NT2/D1 (cell line): ENCODE results near the gene HTT.

Experiments
- DNase-seq: peaks from one replicate; pipeline ENCODE4 v3.0.0-alpha.2; 2011; ENCODE audit warnings: low read depth, low spot score
- H3K27me3 ChIP-seq: 2 replicates; pipeline ENCODE4 v1.6.0; 2011; ENCODE audit warnings: mild to moderate bottlenecking; ENCODE audit not compliant: insufficient read length, insufficient read depth
- H3K36me3 ChIP-seq: 2 replicates; pipeline ENCODE4 v1.6.1; 2011; ENCODE audit warnings: mild to moderate bottlenecking, low read length, mixed read lengths; ENCODE audit not compliant: insufficient read depth, insufficient read length
- H3K4me1 ChIP-seq: 2 replicates; pipeline ENCODE4 v1.5.1; 2011; ENCODE audit not compliant: insufficient read depth, insufficient read length
- H3K4me3 ChIP-seq: 2 replicates; pipeline ENCODE4 v1.5.1; 2011; ENCODE audit warnings: low read depth; ENCODE audit not compliant: insufficient read length
- H3K9ac ChIP-seq: 2 replicates; pipeline ENCODE4 v1.6.0; 2011; ENCODE audit warnings: low read depth; ENCODE audit not compliant: insufficient read length
- H3K9me3 ChIP-seq: 2 replicates; pipeline ENCODE4 v1.5.1; 2011; ENCODE audit warnings: mild to moderate bottlenecking, low read length; ENCODE audit not compliant: insufficient read depth
- SUZ12 ChIP-seq: IDR thresholded peaks from 2 replicates; pipeline ENCODE4 v1.6.1; 2011; ENCODE audit not compliant: insufficient read length, insufficient read depth; ENCODE audit errors: extremely low read depth
- YY1 ChIP-seq: IDR thresholded peaks from 2 replicates; pipeline ENCODE4 v1.6.1; 2011; ENCODE audit not compliant: insufficient read length, insufficient read depth
- ZNF274 ChIP-seq: IDR thresholded peaks from 2 replicates; pipeline ENCODE4 v1.6.1; 2011; ENCODE audit warnings: mild to moderate bottlenecking, low read depth, low read length

HTT gene

DNA sequence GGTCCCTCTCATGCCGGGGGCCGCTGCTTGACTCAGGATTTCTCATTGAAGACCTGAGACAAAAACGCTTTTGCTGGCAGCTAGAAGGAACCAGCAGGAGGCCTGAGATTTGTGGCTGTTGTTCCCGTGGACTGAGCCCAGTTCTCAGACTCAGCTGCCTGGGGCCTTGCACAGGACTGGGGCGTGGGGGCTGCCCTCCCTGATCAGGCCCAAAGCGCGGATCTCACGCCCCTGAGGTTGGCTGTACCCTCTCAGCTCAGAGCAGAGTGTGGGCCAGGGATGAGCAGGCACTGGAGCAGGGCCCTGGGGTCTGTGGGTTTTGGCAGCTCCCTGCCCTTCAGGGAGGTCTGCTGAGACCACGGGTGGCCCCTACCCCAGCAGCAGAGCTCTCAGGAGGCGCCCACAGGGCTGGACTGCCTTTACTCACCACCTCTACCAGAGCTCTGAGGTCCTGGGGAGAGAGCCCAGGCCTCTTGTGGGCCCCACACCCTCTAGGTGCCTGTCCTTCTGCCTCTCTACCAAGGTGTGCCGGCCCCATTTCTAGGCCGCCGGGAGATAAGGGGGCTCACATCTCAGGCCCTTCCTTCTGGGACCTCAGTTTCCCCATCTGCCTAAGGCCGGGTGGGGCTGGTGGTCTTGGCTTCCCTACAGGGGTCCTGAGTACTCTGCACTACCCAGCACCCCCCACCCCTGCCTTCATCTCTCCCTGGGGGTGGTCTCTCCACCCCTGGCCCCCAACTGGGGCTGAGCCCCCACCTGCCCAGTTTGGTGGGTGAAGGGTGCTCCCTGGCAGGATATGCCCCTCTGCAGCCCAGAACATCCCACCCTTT is 180.0 kb downstream of the HTT start:
- Histone ChIP-seq H3K4me3 (no peak overlapping the region), H3K9me3 (no peaks in the 10 kb centered on the region), H3K27me3 (no peaks in the 10 kb centered on the region), H3K4me1 (peaks cover 26% of the 10 kb centered on the region), H3K9ac (peak overlapping the region; percentile 3), H3K36me3 (peaks cover 6% of the 10 kb centered on the region)
- TF ChIP-seq YY1 (no peak), ZNF274 (no peak), SUZ12 (no peak)
- DNase-seq = no peak

DNA sequence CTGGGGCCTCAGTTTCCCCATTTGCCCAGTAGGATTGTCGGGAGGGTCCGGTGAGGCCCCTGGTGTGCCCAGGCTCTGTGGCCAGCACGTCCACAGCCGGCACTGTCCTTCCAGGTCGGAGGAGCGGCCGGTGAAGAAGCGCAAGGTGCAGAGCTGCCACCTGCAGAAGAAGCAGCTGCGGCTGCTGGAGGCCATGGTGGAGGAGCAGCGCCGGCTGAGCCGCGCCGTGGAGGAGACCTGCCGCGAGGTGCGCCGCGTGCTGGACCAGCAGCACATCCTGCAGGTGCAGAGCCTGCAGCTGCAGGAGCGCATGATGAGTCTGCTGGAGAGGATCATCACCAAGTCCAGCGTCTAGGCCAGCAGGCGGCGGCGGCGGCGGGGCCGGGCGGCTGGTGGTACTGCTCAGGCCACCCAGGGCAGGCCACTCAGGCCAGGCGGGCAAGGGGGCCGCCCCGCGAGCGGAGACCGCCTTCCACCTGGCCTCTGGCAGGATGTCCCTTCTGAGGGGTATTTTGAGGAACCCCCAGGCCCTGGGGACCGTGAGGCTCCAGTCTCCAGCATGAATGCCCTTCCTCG is 181.2 kb downstream of the HTT start:
- no peak overlapping the region for H3K9ac ChIP-seq
- H3K27me3 ChIP-seq = no peaks in the 10 kb centered on the region
- no peak overlapping the region for H3K4me3 ChIP-seq
- TF ChIP-seq YY1 = no peak
- no peak for TF ChIP-seq SUZ12
- TF ChIP-seq ZNF274 = no peak
- no peak for DNase-seq
- H3K9me3 ChIP-seq = no peaks in the 10 kb centered on the region
- peaks cover 6% of the 10 kb centered on the region for H3K36me3 ChIP-seq
- peaks cover 16% of the 10 kb centered on the region for H3K4me1 ChIP-seq

DNA sequence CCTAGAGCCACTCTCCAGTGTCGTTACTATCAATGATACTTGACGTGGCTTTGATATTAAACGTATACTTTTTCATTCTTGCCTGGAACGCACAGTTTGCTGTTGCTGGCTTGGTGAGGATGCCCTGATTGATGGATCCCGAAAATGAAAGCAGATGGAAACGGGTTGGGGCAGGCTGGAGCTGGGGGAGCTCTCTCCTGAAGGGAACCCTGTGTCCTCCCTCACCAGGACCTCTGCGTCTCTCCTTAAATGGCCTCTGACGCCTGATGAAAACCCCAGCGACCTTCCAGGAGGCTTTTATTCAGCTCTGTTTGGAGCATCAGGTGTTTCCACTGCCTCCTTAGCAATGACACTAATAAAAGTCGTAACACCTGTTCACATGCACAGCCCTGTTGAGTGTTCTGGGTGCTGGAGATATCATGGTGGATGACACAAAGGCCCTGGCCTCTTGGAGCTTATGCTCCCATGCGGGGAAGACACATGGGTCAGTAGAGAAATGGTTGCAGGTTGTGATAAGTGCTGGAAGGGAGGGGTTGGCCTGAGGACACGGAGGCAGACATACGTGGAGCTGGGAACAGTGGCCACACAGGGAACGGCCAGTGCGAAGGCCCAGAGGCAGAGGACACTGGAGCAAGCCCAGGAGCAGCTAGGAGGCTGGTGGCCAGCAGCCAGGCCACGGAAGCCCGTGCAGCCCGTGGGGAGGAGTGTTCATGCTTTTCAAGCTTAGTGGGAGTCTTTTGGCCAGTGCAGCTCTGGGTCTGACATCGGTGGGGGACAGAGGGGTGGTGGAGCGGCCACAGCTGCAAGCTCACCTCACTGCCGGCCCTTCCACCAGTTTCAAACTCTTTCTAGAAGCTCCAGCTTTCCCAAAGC is 182.0 kb downstream of the HTT start:
- TF ChIP-seq YY1 (no peak), SUZ12 (no peak), ZNF274 (no peak)
- H3K9ac ChIP-seq = no peak overlapping the region
- H3K4me3 ChIP-seq = no peak overlapping the region
- H3K36me3 ChIP-seq = peaks cover 6% of the 10 kb centered on the region
- H3K27me3 ChIP-seq = no peaks in the 10 kb centered on the region
- no peaks in the 10 kb centered on the region for H3K9me3 ChIP-seq
- DNase-seq = no peak
- peaks cover 13% of the 10 kb centered on the region for H3K4me1 ChIP-seq

DNA sequence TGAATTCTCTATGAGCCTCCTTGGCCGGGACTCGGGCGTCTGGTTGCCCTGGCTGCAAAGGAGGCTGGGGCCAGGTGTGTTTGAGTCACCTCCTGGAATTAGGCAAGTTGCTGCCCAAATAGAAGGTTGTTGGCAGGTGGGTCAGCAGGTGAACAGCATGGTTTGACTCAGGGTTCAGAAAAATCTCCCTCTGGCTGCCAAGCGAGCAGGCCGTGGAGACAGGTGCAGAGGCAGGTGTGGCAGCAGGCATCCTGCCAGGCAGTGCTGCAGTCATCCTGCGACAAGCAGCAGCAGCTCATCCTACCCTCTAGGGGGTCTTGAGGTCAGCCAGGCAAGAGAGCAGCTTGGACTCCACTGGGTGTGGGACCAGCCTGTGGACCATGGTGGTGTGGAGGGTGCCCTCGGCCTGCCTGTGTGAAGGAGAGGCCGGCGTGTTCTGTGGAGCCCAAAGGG is 182.6 kb downstream of the HTT start:
- peaks cover 13% of the 10 kb centered on the region for H3K4me1 ChIP-seq
- no peak overlapping the region for H3K9ac ChIP-seq
- TF ChIP-seq SUZ12 = no peak
- no peak for TF ChIP-seq ZNF274
- TF ChIP-seq YY1 = no peak
- H3K9me3 ChIP-seq = no peaks in the 10 kb centered on the region
- no peak for DNase-seq
- no peaks in the 10 kb centered on the region for H3K27me3 ChIP-seq
- H3K36me3 ChIP-seq = peaks cover 6% of the 10 kb centered on the region
- H3K4me3 ChIP-seq = no peak overlapping the region

DNA sequence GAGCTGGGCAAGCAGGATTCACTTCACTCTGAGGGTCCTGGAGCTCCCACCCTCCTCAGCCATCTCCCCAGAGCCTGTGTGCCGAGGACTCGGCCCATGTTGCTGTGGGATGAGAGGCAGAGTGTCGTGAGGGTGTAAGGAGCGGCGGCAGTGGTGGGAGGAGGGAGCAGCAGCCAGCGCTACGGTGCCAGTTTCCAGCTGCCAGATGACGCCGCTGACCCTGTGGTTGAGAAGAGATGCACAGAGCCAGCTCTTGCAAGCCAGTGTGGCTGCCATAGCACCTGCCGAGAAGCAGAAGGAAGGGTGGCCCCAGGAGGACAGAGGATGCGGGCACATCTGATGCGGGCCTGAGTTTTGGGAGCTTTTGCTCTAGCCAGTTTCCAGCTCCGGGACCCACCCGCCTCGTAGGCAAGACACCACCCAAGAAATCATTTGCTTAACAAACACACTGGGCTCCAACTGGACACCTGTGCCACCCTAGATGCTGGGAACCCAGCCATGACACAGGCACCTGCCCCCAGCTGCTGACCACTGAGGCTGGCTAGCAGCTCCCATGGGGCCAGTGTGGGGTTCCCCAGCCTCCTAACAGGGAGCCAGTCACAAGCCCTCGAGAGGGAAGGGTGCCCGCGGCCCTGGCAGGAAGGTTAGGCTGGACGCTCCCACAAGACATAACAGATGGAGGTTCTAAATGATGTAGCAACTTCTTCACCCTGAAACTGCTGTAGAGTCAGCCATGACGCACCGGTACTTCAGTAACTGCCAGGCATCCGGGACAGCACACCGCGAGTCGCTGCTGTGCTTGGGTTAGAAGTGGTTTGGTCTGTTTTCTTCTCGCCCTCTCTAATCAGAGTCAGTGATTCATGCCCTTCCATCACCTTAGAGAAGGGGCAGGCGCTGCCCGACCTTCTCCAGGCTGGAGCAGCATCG is 183.3 kb downstream of the HTT start:
- H3K4me3 ChIP-seq = no peak overlapping the region
- H3K9me3 ChIP-seq = no peaks in the 10 kb centered on the region
- H3K27me3 ChIP-seq = no peaks in the 10 kb centered on the region
- TF ChIP-seq ZNF274 (no peak), SUZ12 (no peak), YY1 (no peak)
- DNase-seq = no peak
- no peak overlapping the region for H3K9ac ChIP-seq
- H3K4me1 ChIP-seq = peaks cover 13% of the 10 kb centered on the region
- peaks cover 6% of the 10 kb centered on the region for H3K36me3 ChIP-seq

DNA sequence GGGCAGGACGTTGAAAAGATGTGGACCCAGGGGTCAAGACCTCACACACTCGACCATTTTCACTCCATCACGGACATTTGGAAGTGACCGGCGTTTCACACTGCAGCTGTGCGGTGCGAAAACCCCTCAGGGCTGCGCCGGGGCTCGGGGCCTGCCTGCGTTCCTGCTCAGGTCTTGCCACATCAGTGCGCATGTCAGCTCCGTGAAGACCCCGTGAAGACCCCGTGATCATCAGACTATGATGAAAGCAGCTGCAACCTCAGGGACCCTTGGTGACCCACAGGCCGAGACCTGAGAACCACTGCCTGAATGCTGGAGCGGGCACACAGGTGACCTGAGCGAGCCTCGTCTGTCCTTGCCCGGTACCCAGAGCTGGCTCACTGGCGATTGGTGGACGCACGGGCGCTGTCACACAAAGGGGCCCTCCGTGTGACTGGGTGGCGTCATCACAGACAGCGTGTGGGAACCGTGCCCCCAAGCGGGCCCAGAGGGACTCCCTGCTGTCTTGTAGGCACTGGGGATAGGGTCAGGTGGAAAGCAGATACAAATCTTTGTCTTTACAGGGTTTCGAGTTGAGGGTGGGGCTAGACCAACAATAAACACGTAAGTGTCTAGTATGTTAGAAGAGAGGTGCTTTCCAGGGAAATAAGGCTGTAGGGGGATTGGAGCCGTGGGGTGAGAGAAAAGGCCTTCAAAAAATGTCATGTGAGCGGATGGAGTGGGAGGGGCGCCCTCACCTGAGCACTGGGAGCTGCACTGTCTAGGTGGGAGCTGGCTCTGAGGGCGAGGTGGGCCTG is 187.1 kb downstream of the HTT start:
- TF ChIP-seq SUZ12 (no peak), YY1 (no peak)
- Histone ChIP-seq H3K9me3 (no peaks in the 10 kb centered on the region), H3K36me3 (no peaks in the 10 kb centered on the region), H3K9ac (no peak overlapping the region), H3K27me3 (no peaks in the 10 kb centered on the region), H3K4me3 (no peak overlapping the region), H3K4me1 (no peaks in the 10 kb centered on the region)
- DNase-seq = no peak
